BLaER1 treated with 17β-estradiol and CSF1 and Interleukin-3, amounts not matched to agents 10 nM and 100 nM (cell line): ENCODE measurements around the gene PZP.
"Not testable (repeated sequence)": the region's sequence is repeated elsewhere in the genome, so short reads cannot be mapped to it uniquely, and the experiment has no call there.

ENCODE experiments used
- H3K27ac ChIP-seq, 11 experiments: shearing (Covaris generic); formaldehyde crosslinking; 2 replicates each; pipeline ENCODE4 v1.8.1; 2022
- H3K27me3 ChIP-seq, 11 experiments: shearing (Covaris generic); formaldehyde crosslinking; 2 replicates each; pipeline ENCODE4 v1.8.1; 2022
- H3K36me3 ChIP-seq, 11 experiments: shearing (Covaris generic); formaldehyde crosslinking; 2 replicates each; pipeline ENCODE4 v1.8.1; 2022
- H3K4me1 ChIP-seq, 10 experiments: shearing (Covaris generic); formaldehyde crosslinking; 2 replicates each; pipeline ENCODE4 v1.8.1; 2022
- H3K4me2 ChIP-seq, 11 experiments: shearing (Covaris generic); formaldehyde crosslinking; 2 replicates each; pipeline ENCODE4 v1.8.1; 2022
- H3K4me3 ChIP-seq, 10 experiments: shearing (Covaris generic); formaldehyde crosslinking; 2 replicates each; pipeline ENCODE4 v1.8.1; 2022
- H3K9ac ChIP-seq, 11 experiments: shearing (Covaris generic); formaldehyde crosslinking; 2 replicates each; pipeline ENCODE4 v1.8.1; 2022
- H3K9me3 ChIP-seq, 11 experiments: shearing (Covaris generic); formaldehyde crosslinking; replicated peaks in 1 of 11; 2 replicates each; pipeline ENCODE4 v1.8.1; 2022
- H4K20me1 ChIP-seq, 11 experiments: shearing (Covaris generic); formaldehyde crosslinking; 2 replicates each; pipeline ENCODE4 v1.8.1; 2022
- Cebpa-rat ChIP-seq, 11 experiments: shearing (Covaris generic); IDR thresholded peaks; 2 replicates each; pipeline ENCODE4 v1.8.1; 2022

Gene PZP

GRCh38 chr12:9211687-9212086 is 3.5 kb upstream of the PZP start:
- Histone ChIP-seq H3K9me3 (peaks cover 0 to 5% (median 0%) of the 10 kb centered on the region in 11 experiments; a peak in 3 of 22 replicates), H4K20me1 (no peaks in the 10 kb centered on the region), H3K4me1 (no peaks in the 10 kb centered on the region), H3K27me3 (no peaks in the 10 kb centered on the region), H3K9ac (no peak overlapping the region), H3K27ac (no peak overlapping the region), H3K4me2 (no peak overlapping the region), H3K4me3 (no peak overlapping the region), H3K36me3 (no peaks in the 10 kb centered on the region)
- no peak for TF ChIP-seq Cebpa-rat (IDR thresholded peaks at IDR 0.05)

GRCh38 chr12:9204380-9204779 is 3.8 kb downstream of the PZP start:
- Histone ChIP-seq H3K4me1 (no peaks in the 10 kb centered on the region), H3K4me3 (no peak overlapping the region), H3K36me3 (no peaks in the 10 kb centered on the region), H3K9me3 (no peaks in the 10 kb centered on the region), H3K27me3 (no peaks in the 10 kb centered on the region), H3K9ac (no peak overlapping the region), H4K20me1 (no peaks in the 10 kb centered on the region), H3K4me2 (no peak overlapping the region), H3K27ac (no peak overlapping the region)
- TF ChIP-seq Cebpa-rat (IDR thresholded peaks at IDR 0.05): no peak

- Histone ChIP-seq H3K27ac (no peak overlapping the region), H3K4me2 (no peak overlapping the region), H3K9me3 (no peaks in the 10 kb centered on the region), H3K27me3 (no peaks in the 10 kb centered on the region), H3K4me1 (no peaks in the 10 kb centered on the region), H3K4me3 (no peak overlapping the region), H3K36me3 (no peaks in the 10 kb centered on the region), H4K20me1 (no peaks in the 10 kb centered on the region), H3K9ac (no peak overlapping the region)
- no peak for TF ChIP-seq Cebpa-rat (IDR thresholded peaks at IDR 0.05)
Observed at GRCh38 chr12:9198012-9198411, 10.2 kb downstream of the PZP start.

- no peak overlapping the region for H3K27ac ChIP-seq
- no peaks in the 10 kb centered on the region for H3K27me3 ChIP-seq
- no peaks in the 10 kb centered on the region for H3K36me3 ChIP-seq
- no peaks in the 10 kb centered on the region for H4K20me1 ChIP-seq
- H3K9me3 ChIP-seq: peaks cover 0 to 7% (median 0%) of the 10 kb centered on the region in 11 experiments; a peak in 3 of 22 replicates
- H3K4me3 ChIP-seq: no peak overlapping the region
- H3K4me2 ChIP-seq: peak overlapping the region in 6 of 11 experiments; percentile 3 to 48 (median 24); a peak in 8 of 22 replicates
- no peak overlapping the region for H3K9ac ChIP-seq
- H3K4me1 ChIP-seq: peaks cover 0 to 13% (median 3%) of the 10 kb centered on the region in 10 experiments; a peak in 8 of 20 replicates
- no peak for TF ChIP-seq Cebpa-rat (IDR thresholded peaks at IDR 0.05)
Observed at GRCh38 chr12:9184276-9184675, 23.9 kb downstream of the PZP start.

GRCh38 chr12:9180810-9181209 is 27.4 kb downstream of the PZP start:
- no peaks in the 10 kb centered on the region for H4K20me1 ChIP-seq
- no peak overlapping the region for H3K27ac ChIP-seq
- H3K4me1 ChIP-seq: peaks cover 0 to 13% (median 3%) of the 10 kb centered on the region in 10 experiments; a peak in 8 of 20 replicates
- TF ChIP-seq Cebpa-rat (IDR thresholded peaks at IDR 0.05): no peak
- H3K9ac ChIP-seq: no peak overlapping the region
- peaks cover 0 to 5% (median 0%) of the 10 kb centered on the region in 11 experiments; a peak in 3 of 22 replicates for H3K9me3 ChIP-seq
- no peak overlapping the region for H3K4me2 ChIP-seq
- no peak overlapping the region for H3K4me3 ChIP-seq
- H3K36me3 ChIP-seq: no peaks in the 10 kb centered on the region
- no peaks in the 10 kb centered on the region for H3K27me3 ChIP-seq

- TF ChIP-seq Cebpa-rat (IDR thresholded peaks at IDR 0.05): no peak
- H4K20me1 ChIP-seq: no peaks in the 10 kb centered on the region
- no peak overlapping the region for H3K9ac ChIP-seq
Observed at GRCh38 chr12:9179781-9180180, 28.4 kb downstream of the PZP start.

GRCh38 chr12:9169979-9170634 is 38.1 kb downstream of the PZP start:
- Histone ChIP-seq H3K36me3 (no peaks in the 10 kb centered on the region), H3K4me3 (no peak overlapping the region), H3K27ac (no peak overlapping the region), H3K9me3 (peaks cover 0 to 8% (median 0%) of the 10 kb centered on the region in 11 experiments; a peak in 1 of 22 replicates), H3K27me3 (no peaks in the 10 kb centered on the region), H4K20me1 (no peaks in the 10 kb centered on the region), H3K4me2 (no peak overlapping the region), H3K4me1 (no peaks in the 10 kb centered on the region), H3K9ac (no peak overlapping the region)
- no peak for TF ChIP-seq Cebpa-rat (IDR thresholded peaks at IDR 0.05)

More at GRCh38 chr12:9179781-9180180, 28.4 kb downstream of the PZP start:
- Histone ChIP-seq H3K4me1 (peaks cover 0 to 13% (median 3%) of the 10 kb centered on the region in 10 experiments; a peak in 8 of 20 replicates), H3K36me3 (no peaks in the 10 kb centered on the region), H3K4me3 (no peak overlapping the region), H3K27me3 (no peaks in the 10 kb centered on the region), H3K27ac (no peak overlapping the region), H3K4me2 (no peak overlapping the region), H3K9me3 (peaks cover 0 to 7% (median 0%) of the 10 kb centered on the region in 11 experiments; a peak in 3 of 22 replicates)

GRCh38 chr12:9167345-9167744 is 40.9 kb downstream of the PZP start:
- not testable (repeated sequence) for H3K36me3 ChIP-seq, H3K27me3 ChIP-seq, H3K27ac ChIP-seq, H3K9ac ChIP-seq, H3K4me3 ChIP-seq, H4K20me1 ChIP-seq, H3K4me2 ChIP-seq, H3K4me1 ChIP-seq, H3K9me3 ChIP-seq

- Histone ChIP-seq H3K27me3 (no peaks in the 10 kb centered on the region), H4K20me1 (no peaks in the 10 kb centered on the region), H3K9me3 (no peaks in the 10 kb centered on the region), H3K9ac (no peak overlapping the region), H3K4me3 (no peak overlapping the region), H3K4me1 (no peaks in the 10 kb centered on the region), H3K27ac (no peak overlapping the region), H3K36me3 (no peaks in the 10 kb centered on the region), H3K4me2 (no peak overlapping the region)
- no peak for TF ChIP-seq Cebpa-rat (IDR thresholded peaks at IDR 0.05)
Observed at GRCh38 chr12:9163392-9163791, 44.8 kb downstream of the PZP start.

- TF ChIP-seq Cebpa-rat (IDR thresholded peaks at IDR 0.05): no peak
- Histone ChIP-seq H3K9me3 (no peaks in the 10 kb centered on the region), H3K4me3 (no peak overlapping the region)
Observed at GRCh38 chr12:9156119-9156518, 52.1 kb downstream of the PZP start.

More at GRCh38 chr12:9156119-9156518, 52.1 kb downstream of the PZP start:
- Histone ChIP-seq H4K20me1 (no peaks in the 10 kb centered on the region), H3K9ac (no peak overlapping the region), H3K27ac (no peak overlapping the region), H3K4me2 (no peak overlapping the region), H3K36me3 (no peaks in the 10 kb centered on the region), H3K4me1 (no peaks in the 10 kb centered on the region), H3K27me3 (no peaks in the 10 kb centered on the region)
